Heart right ventricle (tissue), 16 donors: ENCODE data around the gene PRKAG2. TPM values are rescaled to one million over a fixed set of nuclear protein-coding genes. Genes with fewer than 3 reads are reported as not detected.

Experiments
- ATAC-seq, 8 donors: fragments of 200-7000 bp; cut with Tn5 transposase; one replicate each; pipeline ENCODE4 v1.9.1; 2020; ENCODE audit warnings: mild to moderate bottlenecking in 8 of 8, moderate library complexity in 8 of 8, moderate number of reproducible peaks in 1 of 8
- DNase-seq, 2 donors: peaks; one replicate each; pipeline ENCODE4 v3.0.0-alpha.2; 2020
- H3K27ac ChIP-seq, 10 donors: fragments of 200-600 bp; sonication (generic) in 2 of 10; one replicate each; pipeline versions ENCODE4 v1.5.0 to v1.8.0; 2020 to 2022; ENCODE audit warnings: mild to moderate bottlenecking in 3 of 10
- H3K27me3 ChIP-seq, 7 donors: fragments of 200-600 bp; one replicate each; pipeline ENCODE4 v1.8.0; 2021 to 2022; ENCODE audit warnings: mild to moderate bottlenecking in 2 of 7
- H3K36me3 ChIP-seq, 9 donors: fragments of 200-600 bp; sonication (generic) in 1 of 9; one replicate each; pipeline versions ENCODE4 v1.5.0 to v1.8.0; 2020 to 2022; ENCODE audit warnings: mild to moderate bottlenecking in 2 of 9
- H3K4me1 ChIP-seq, 9 donors: fragments of 200-600 bp; sonication (generic) in 1 of 9; one replicate each; pipeline versions ENCODE4 v1.5.0 to v1.8.0; 2020 to 2022; ENCODE audit warnings: mild to moderate bottlenecking in 4 of 9
- H3K4me3 ChIP-seq, 10 donors: fragments of 200-600 bp; sonication (generic) in 2 of 10; one replicate each; pipeline versions ENCODE4 v1.5.0 to v1.8.0; 2020 to 2022; ENCODE audit warnings: mild to moderate bottlenecking in 7 of 10, moderate library complexity in 2 of 10
- H3K9me3 ChIP-seq, 11 donors: fragments of 200-600 bp in 10 of 11; sonication (generic) in 2 of 11; one replicate each; pipeline versions ENCODE4 v1.5.0 to v1.8.0; 2013 to 2022; ENCODE audit warnings: mild to moderate bottlenecking in 2 of 11, control low read depth in 1 of 11, moderate library complexity in 1 of 11
- CTCF ChIP-seq, 9 donors: fragments of 200-600 bp; sonication (generic) in 2 of 9; IDR thresholded peaks; one replicate each; pipeline versions ENCODE4 v1.5.0 to v1.8.0; 2021 to 2022; ENCODE audit warnings: antibody characterized with exemption in 9 of 9, mild to moderate bottlenecking in 5 of 9, moderate library complexity in 1 of 9
- WGBS, 2 donors: extraction: QIAGEN DNeasy Blood & Tissue Kit; methylation state at CpG; one replicate each; pipeline ENCODE4 v1.1.7; 2013; ENCODE audit warnings: inconsistent platforms in 1 of 2; 5-methylcytosine and 5-hydroxymethylcytosine counted together
- intact Hi-C, 10 donors: fragments of 100-400 bp; cut with DNase I; formaldehyde crosslinking; loops; one replicate each; pipeline versions ENCODE4 v1.11.1 to v1.14.2; 2022
- polyA plus RNA-seq, 2 donors: library from polyadenylated mRNA; stranded (reverse); fragments of 200-250 nt; gene quantifications; one replicate each; pipeline ENCODE4 v1.2.3, GENCODE V29; 2013
- total RNA-seq, 10 donors: library from RNA; stranded (reverse); fragmentation: NEBNext Ultra II Directional in 3 of 10; extraction: Animal tissue kit (Norgen Biotek cat#: 25700) in 3 of 10; gene quantifications; one replicate each; pipeline versions ENCODE4 v1.2.1 to v1.2.4, GENCODE V29; 2021 to 2023
- donor health status: Arrhythmogenic right ventricular cardiomyopathy.
- donor health status: ischemic (EF 13 %, LVEDD 7.1; RV severe dilation, severe dysfunction).
- donor health status: healthy with polysubstance abuse.
- donor health status: DM: no; HTN: yes; CAD: no.
- donor health status: DM: no; HTN: no; CAD: no.
- donor health status: ischemic (EF 25% LVEDD 6.9; RV normal size, moderate dysfunction).
- donor health status: ischemic (EF 25% LVEDD 5.7; RV mildly dilated, moderate dysfunction).
- donor health status: healthy.
- donor health status: DM: yes; HTN: yes; CAD: no.
- donor health status: Ischemic cardiomyopathy.
- donor health status: ischemic (EF 35%, LVEDD 5.7; RV mildly dilated, moderate dysfunction).
- donor health status: nonischemic (EF 11% LVEDD 7.7; RV severe dilation, severe dysfunction).
- donor health status: DM: yes; HTN: yes; CAD: no.
- donor health status: PGD.
- donor health status: ischemic (EF 29% LVEDD 5.4; RV normal size, mild dysfunction).
- donor health status: nonischemic (EF 23%, LVEDD 6.1; RV moderate dilation, normal function).

The PRKAG2 gene
- total and polyA plus RNA-seq, 12 donors: 52.4 to 156 (median 114) TPM

GRCh38 chr7:151801291-151801690, 75.6 kb downstream of the PRKAG2 start:
- Histone ChIP-seq H3K27me3 (no peaks in the 10 kb centered on the region), H3K27ac (no peak overlapping the region), H3K9me3 (no peaks in the 10 kb centered on the region), H3K4me1 (peaks cover 0 to 26% (median 4%) of the 10 kb centered on the region in 9 donors), H3K36me3 (no peaks in the 10 kb centered on the region), H3K4me3 (no peak overlapping the region)
- WGBS, 2 donors: 97% methylated on average over 5 of the region's 5 CpGs
- ATAC-seq: no peak
- no peak for TF ChIP-seq CTCF (IDR thresholded peaks at IDR 0.05)
- DNase-seq: no peak
- intact Hi-C loops: no loop called here

- Histone ChIP-seq H3K4me3 (no peak overlapping the region), H3K27ac (no peak overlapping the region), H3K9me3 (no peaks in the 10 kb centered on the region), H3K27me3 (no peaks in the 10 kb centered on the region), H3K36me3 (no peaks in the 10 kb centered on the region), H3K4me1 (peaks cover 0 to 29% (median 9%) of the 10 kb centered on the region in 9 donors)
- 89 to 91% methylated on average over 4 of the region's 4 CpGs for WGBS, 2 donors
- ATAC-seq: no peak
- TF ChIP-seq CTCF (IDR thresholded peaks at IDR 0.05): no peak
- no peak for DNase-seq
- intact Hi-C loops: no loop called here
These were observed 76.1 kb downstream of the PRKAG2 start for GRCh38 chr7:151800861-151801260.

GRCh38 chr7:151800391-151800790, 76.5 kb downstream of the PRKAG2 start:
- ATAC-seq: no peak
- Histone ChIP-seq H3K4me3 (no peak overlapping the region), H3K4me1 (peaks cover 0 to 28% (median 10%) of the 10 kb centered on the region in 9 donors), H3K36me3 (no peaks in the 10 kb centered on the region), H3K9me3 (no peaks in the 10 kb centered on the region), H3K27me3 (no peaks in the 10 kb centered on the region), H3K27ac (no peak overlapping the region)
- TF ChIP-seq CTCF (IDR thresholded peaks at IDR 0.05): no peak
- DNase-seq: no peak
- WGBS, 2 donors: 94 to 98% methylated on average over 7 of the region's 7 CpGs
- intact Hi-C loops: no loop called here

GRCh38 chr7:151799506-151799905, 77.4 kb downstream of the PRKAG2 start:
- intact Hi-C loops: no loop called here
- no peak for ATAC-seq
- Histone ChIP-seq H3K4me1 (peaks cover 0 to 37% (median 10%) of the 10 kb centered on the region in 9 donors), H3K27ac (no peak overlapping the region), H3K4me3 (no peak overlapping the region), H3K36me3 (no peaks in the 10 kb centered on the region), H3K9me3 (no peaks in the 10 kb centered on the region), H3K27me3 (no peaks in the 10 kb centered on the region)
- no peak for TF ChIP-seq CTCF (IDR thresholded peaks at IDR 0.05)
- 96 to 99% methylated on average over 15 of the region's 15 CpGs for WGBS, 2 donors
- DNase-seq: no peak
